ENCODE data around the gene ERLIN1. TPM values are rescaled to one million over a fixed set of nuclear protein-coding genes. Genes with fewer than 3 reads are reported as not detected.

ERLIN1 gene
- total and polyA plus RNA-seq, 10 of the 15 experiments (the other 5 are each of a cell fraction or from before 2014, with no cell fraction given) = 4.9 to 21.7 (median 13.0) TPM

DNA sequence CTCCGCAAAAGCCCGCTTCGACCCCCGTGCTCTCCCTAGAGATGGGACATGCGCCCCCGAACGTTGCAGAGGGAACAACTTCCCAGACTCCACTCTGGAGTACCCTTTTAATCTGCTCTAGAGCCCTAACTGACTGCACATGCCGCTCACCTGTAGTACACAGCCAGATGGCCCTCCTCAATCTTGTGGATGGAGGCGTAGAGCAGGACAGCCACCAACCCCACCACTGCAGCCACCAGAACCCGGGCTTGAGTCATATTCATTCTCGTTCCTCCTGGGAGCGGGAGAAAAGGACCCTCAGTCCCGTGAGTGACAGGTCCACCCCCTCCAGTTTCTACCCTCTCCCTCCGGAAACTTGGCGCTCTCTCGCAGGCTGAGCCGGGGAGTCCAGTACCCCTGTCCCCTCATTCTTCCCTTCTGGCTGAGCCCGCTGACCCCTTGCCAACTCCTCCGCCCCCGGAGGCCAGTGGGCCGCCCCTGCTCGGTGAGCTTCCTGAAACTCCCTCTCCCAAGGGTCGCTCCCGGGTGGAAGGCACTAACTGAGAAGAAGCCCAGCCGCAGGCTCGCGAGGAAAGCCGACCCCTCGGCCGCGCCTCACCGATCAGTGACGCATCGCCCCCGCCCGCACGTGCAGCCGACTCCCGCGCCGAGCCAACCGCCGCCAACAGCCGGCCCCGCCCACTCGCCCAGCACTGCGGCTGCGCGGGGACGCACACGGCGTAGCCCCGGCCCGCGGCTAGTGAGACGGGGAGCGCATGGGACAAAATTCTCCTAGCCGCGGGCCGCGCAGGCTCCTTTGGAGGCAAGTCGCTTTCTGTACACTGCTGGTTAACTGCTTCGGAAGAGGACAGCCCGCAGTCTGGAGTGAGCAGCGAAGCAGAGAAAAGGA, at the start of gene ERLIN1 (continued):
- TF ChIP-seq CBX5 (IDR thresholded peaks at IDR 0.05; ENCODE audit: low read depth) = no peak
- 0 out of 2 replicates have a peak, but pooled peaks have one; percentile 27 for TF ChIP-seq STAT1 (conservative IDR thresholded peaks at IDR 0.05)
- no peak for TF ChIP-seq RAD21 (IDR thresholded peaks at IDR 0.05; ENCODE audit: insufficient read depth, low read depth, low read length)
- no peak for TF ChIP-seq HDAC2 (IDR thresholded peaks at IDR 0.05)
- TF ChIP-seq PAX5 (IDR thresholded peaks at IDR 0.05; ENCODE audit: borderline replicate concordance, low read depth, low read length) = peak; percentile 69; the same call in 1 of the 2 replicates
- TF ChIP-seq ESRRA (IDR thresholded peaks at IDR 0.05; ENCODE audit: low read length) = 0 out of 2 replicates have a peak, but pooled peaks have one; percentile 4
- TF ChIP-seq ZNF207 (IDR thresholded peaks at IDR 0.05; ENCODE audit: borderline replicate concordance) = peak; percentile 96
- peak; percentile 27 for TF ChIP-seq RELA (IDR thresholded peaks at IDR 0.05; ENCODE audit: borderline replicate concordance, partially characterized antibody)
- TF ChIP-seq, protein P1, sequence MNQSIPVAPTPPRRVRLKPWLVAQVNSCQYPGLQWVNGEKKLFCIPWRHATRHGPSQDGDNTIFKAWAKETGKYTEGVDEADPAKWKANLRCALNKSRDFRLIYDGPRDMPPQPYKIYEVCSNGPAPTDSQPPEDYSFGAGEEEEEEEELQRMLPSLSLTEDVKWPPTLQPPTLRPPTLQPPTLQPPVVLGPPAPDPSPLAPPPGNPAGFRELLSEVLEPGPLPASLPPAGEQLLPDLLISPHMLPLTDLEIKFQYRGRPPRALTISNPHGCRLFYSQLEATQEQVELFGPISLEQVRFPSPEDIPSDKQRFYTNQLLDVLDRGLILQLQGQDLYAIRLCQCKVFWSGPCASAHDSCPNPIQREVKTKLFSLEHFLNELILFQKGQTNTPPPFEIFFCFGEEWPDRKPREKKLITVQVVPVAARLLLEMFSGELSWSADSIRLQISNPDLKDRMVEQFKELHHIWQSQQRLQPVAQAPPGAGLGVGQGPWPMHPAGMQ (IDR thresholded peaks at IDR 0.05; ENCODE audit: borderline replicate concordance) = no peak
- TF ChIP-seq ASH2L (IDR thresholded peaks at IDR 0.05; ENCODE audit: borderline replicate concordance, low read depth) = no peak
- peak; percentile 85; the same call in 1 of the 2 replicates for TF ChIP-seq SMARCA5 (IDR thresholded peaks at IDR 0.05)
- TF ChIP-seq TCF3 (IDR thresholded peaks at IDR 0.05; ENCODE audit: borderline replicate concordance, insufficient read depth, low read depth, low read length) = peak; percentile 71; the same call in 1 of the 2 replicates
- TF ChIP-seq, protein P2, sequence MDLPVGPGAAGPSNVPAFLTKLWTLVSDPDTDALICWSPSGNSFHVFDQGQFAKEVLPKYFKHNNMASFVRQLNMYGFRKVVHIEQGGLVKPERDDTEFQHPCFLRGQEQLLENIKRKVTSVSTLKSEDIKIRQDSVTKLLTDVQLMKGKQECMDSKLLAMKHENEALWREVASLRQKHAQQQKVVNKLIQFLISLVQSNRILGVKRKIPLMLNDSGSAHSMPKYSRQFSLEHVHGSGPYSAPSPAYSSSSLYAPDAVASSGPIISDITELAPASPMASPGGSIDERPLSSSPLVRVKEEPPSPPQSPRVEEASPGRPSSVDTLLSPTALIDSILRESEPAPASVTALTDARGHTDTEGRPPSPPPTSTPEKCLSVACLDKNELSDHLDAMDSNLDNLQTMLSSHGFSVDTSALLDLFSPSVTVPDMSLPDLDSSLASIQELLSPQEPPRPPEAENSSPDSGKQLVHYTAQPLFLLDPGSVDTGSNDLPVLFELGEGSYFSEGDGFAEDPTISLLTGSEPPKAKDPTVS (IDR thresholded peaks at IDR 0.05; ENCODE audit: low read depth, low read length) = no peak
- TF ChIP-seq IKZF2 (IDR thresholded peaks at IDR 0.05) = peak; percentile 53 to 61; a peak in 3 of 4 replicates
- TF ChIP-seq SIN3A (IDR thresholded peaks at IDR 0.05; ENCODE audit: low read depth, low read length) = peak; percentile 74
- TF ChIP-seq POLR2A (IDR thresholded peaks at IDR 0.05; ENCODE audit: low read depth, low read length) = peak; percentile 85
- no peak for TF ChIP-seq SMAD5 (IDR thresholded peaks at IDR 0.05; ENCODE audit: low read depth)
- TF ChIP-seq NBN (IDR thresholded peaks at IDR 0.05) = peak; percentile 70; the same call in 1 of the 2 replicates
- peak; percentile 72; the same call in 1 of the 2 replicates for TF ChIP-seq CREB1 (IDR thresholded peaks at IDR 0.05; ENCODE audit: low read depth)
- TF ChIP-seq WRNIP1 (IDR thresholded peaks at IDR 0.05; ENCODE audit: borderline replicate concordance, low read depth, low read length) = no peak
- TF ChIP-seq SPI1 (IDR thresholded peaks at IDR 0.05; ENCODE audit: borderline replicate concordance, insufficient read depth, low read depth, low read length) = no peak
- peak; percentile 86 for TF ChIP-seq LARP7 (IDR thresholded peaks at IDR 0.05)
- 0 out of 2 replicates have a peak, but pooled peaks have one; percentile 15 for TF ChIP-seq ATF7 (IDR thresholded peaks at IDR 0.05; ENCODE audit: low read depth)
- no peak for TF ChIP-seq RFX5 (IDR thresholded peaks at IDR 0.05; ENCODE audit: low read depth, low read length)
- peak; percentile 63; the same call in 1 of the 2 replicates for TF ChIP-seq EED (IDR thresholded peaks at IDR 0.05; ENCODE audit: low read depth)
- no peak for TF ChIP-seq PAX8 (IDR thresholded peaks at IDR 0.05)
- peak; percentile 81 for TF ChIP-seq NRF1 (conservative IDR thresholded peaks at IDR 0.05; ENCODE audit: low read depth, low read length)
- TF ChIP-seq TCF7 (IDR thresholded peaks at IDR 0.05; ENCODE audit: borderline replicate concordance) = no peak
- TF ChIP-seq YY1 (IDR thresholded peaks at IDR 0.05; ENCODE audit: low read depth, low read length) = 0 out of 2 replicates have a peak, but pooled peaks have one; percentile 11
- TF ChIP-seq CREM (IDR thresholded peaks at IDR 0.05; ENCODE audit: low read depth) = peak; percentile 48
- peak; percentile 100 for TF ChIP-seq BHLHE40 (IDR thresholded peaks at IDR 0.05; ENCODE audit: borderline replicate concordance in 1 of 2, low read depth in 2 of 2, low read length in 1 of 2)
- TF ChIP-seq TCF12 (IDR thresholded peaks at IDR 0.05; ENCODE audit: low read depth, low read length) = 0 out of 2 replicates have a peak, but pooled peaks have one; percentile 45
